WTC11 (cell line): ENCODE measurements around the gene COL4A2.

ENCODE experiments used
- CTCF ChIP-seq: fragments of 200-600 bp; IDR thresholded peaks from 2 replicates; pipeline ENCODE4 v1.8.0; 2022; ENCODE audit warnings: antibody characterized with exemption
- ELF4 ChIP-seq: sonication (generic); formaldehyde crosslinking; IDR thresholded peaks from 2 replicates; pipeline ENCODE4 v1.8.1; 2022; ENCODE audit warnings: low read depth, mild to moderate bottlenecking, moderate library complexity, missing genetic modification reagents

- no peak for TF ChIP-seq CTCF
- TF ChIP-seq ELF4 (CRISPR knock-in tag), result no peak
Observed at GRCh38 chr13:110281736-110282135, 25.3 kb upstream of the COL4A2 start.
